Measurements from ENCODE around the gene IDE. TPM values are rescaled to one million over a fixed set of nuclear protein-coding genes. Genes with fewer than 3 reads are reported as not detected.
A peak's percentile ranks its signal among the peaks of the same experiment; 100 is the strongest.
"Not testable (repeated sequence)": the region's sequence is repeated elsewhere in the genome, so short reads cannot be mapped to it uniquely, and the experiment has no call there.

The IDE gene
- total and polyA plus RNA-seq, 9 of the 15 experiments (the other 6 are each of a cell fraction or from before 2014, with no cell fraction given): 10.2 to 50.6 (median 33.2) TPM

DNA sequence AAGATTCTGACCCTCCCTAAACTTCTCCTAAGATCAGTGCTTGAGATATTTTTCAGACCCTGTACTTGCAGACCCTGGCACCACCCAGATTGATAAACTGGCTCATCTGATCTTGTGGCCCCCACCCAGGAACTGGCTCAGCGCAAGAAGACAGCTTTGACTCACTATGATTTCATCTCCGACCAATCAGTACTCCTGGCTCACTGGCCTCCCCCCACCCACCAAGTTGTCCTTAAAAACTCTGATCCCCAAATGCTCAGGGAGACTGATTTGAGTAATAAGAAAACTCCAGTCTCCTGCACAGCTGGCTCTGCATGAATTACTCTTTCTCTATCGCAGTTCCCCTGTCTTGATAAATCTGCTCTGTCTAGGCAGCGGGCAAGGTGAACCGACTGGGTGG, 171.7 kb downstream of the IDE start:
- ChIA-PET CTCF (ENCODE audit: low intra/inter-chr PET ratio) (interaction anchor here (0.6 to 0.7 kb wide), 2 partner anchors 231 to 249 kb away, joined by 3 to 4 read pairs; no protein-coding TSS in a partner anchor), POLR2A (interaction anchor here (0.6 to 1.0 kb wide), 4 partner anchors 12 to 354 kb away, joined by 3 read pairs; no protein-coding TSS in a partner anchor)
- Histone ChIP-seq H3K27ac (ENCODE audit: extremely low read depth, low read depth, low read length) (peak overlapping the region; percentile 63; the same call in 1 of the 3 replicates), H3K4me2 (ENCODE audit: insufficient read depth, low read length) (peak overlapping the region; percentile 49), H2AFZ (ENCODE audit: low read depth, low read length) (peak overlapping the region; percentile 59; the same call in 1 of the 2 replicates)
- H3K27me3 ChIP-seq (ENCODE audit: control insufficient read depth in 2 of 2, insufficient read depth in 2 of 2, low read length in 2 of 2); FAIRE-seq; H3K9ac ChIP-seq (ENCODE audit: insufficient read depth in 1 of 2, low read depth in 2 of 2, low read length in 2 of 2); H3K79me2 ChIP-seq (ENCODE audit: control insufficient read depth, insufficient read depth, low read length); H3K4me3 ChIP-seq; H3K9me3 ChIP-seq (replicated peaks; ENCODE audit: control insufficient read depth, insufficient read depth, low read depth, low read length); H3K9me1 ChIP-seq (ENCODE audit: control insufficient read depth, insufficient read depth, low read length); BruUV-seq (replicated peaks); H4K20me1 ChIP-seq (replicated peaks; ENCODE audit: control insufficient read depth, insufficient read depth, low read length); in situ Hi-C loops (cut with MboI); H3K36me3 ChIP-seq (ENCODE audit: control insufficient read depth, insufficient read depth, low read length); H3K4me1 ChIP-seq (replicated peaks in 1 of 2; ENCODE audit: control insufficient read depth in 2 of 2, insufficient read depth in 2 of 2, low read length in 2 of 2); intact Hi-C loops (cut with micrococcal nuclease); TF ChIP-seq JUN (CRISPR knock-in tag; IDR thresholded peaks at IDR 0.05; ENCODE audit: borderline replicate concordance); JUND (IDR thresholded peaks at IDR 0.05; ENCODE audit: borderline replicate concordance, low read depth, low read length): not testable (repeated sequence)
- WGBS (ENCODE audit: insufficient coverage, low coverage, missing lambda C conversion rate): 4% methylated on average over 5 of the region's 5 CpGs
- DNase-seq (ENCODE audit: extremely low read depth in 1 of 4, low spot score in 3 of 4) (peak in 1 of 4 experiments; percentile 32), ATAC-seq (peak; percentile 44)
- peak; percentile 11 to 34; a peak in 1 of 4 replicates for TF ChIP-seq NRF1 (conservative IDR thresholded peaks at IDR 0.05 in 1 of 2, IDR thresholded peaks at IDR 0.05 in 1 of 2)
- TF ChIP-seq FOSL1 (tag; conservative IDR thresholded peaks at IDR 0.05): peak; percentile 67
- TF ChIP-seq JUN (IDR thresholded peaks at IDR 0.05; ENCODE audit: borderline replicate concordance, low read depth, low read length): peak; percentile 12; the same call in 1 of the 2 replicates
- 0 out of 2 replicates have a peak, but pooled peaks have one; percentile 22 for TF ChIP-seq DPF2 (IDR thresholded peaks at IDR 0.05)
- TF ChIP-seq SMARCE1 (IDR thresholded peaks at IDR 0.05): peak; percentile 31; the same call in 1 of the 2 replicates
- TF ChIP-seq, protein P1, sequence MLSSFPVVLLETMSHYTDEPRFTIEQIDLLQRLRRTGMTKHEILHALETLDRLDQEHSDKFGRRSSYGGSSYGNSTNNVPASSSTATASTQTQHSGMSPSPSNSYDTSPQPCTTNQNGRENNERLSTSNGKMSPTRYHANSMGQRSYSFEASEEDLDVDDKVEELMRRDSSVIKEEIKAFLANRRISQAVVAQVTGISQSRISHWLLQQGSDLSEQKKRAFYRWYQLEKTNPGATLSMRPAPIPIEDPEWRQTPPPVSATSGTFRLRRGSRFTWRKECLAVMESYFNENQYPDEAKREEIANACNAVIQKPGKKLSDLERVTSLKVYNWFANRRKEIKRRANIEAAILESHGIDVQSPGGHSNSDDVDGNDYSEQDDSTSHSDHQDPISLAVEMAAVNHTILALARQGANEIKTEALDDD (IDR thresholded peaks at IDR 0.05): 0 out of 2 replicates have a peak, but pooled peaks have one; percentile 37
- peak; percentile 60 for TF ChIP-seq ATF7 (IDR thresholded peaks at IDR 0.05)
- TF ChIP-seq PHF8 (IDR thresholded peaks at IDR 0.05; ENCODE audit: borderline replicate concordance, low read length): peak; percentile 17; the same call in 1 of the 2 replicates
- TF ChIP-seq JUND (tag; IDR thresholded peaks at IDR 0.05; ENCODE audit: borderline replicate concordance, low read depth, low read length): peak; percentile 39; the same call in 1 of the 3 replicates
- TF ChIP-seq, protein P2, sequence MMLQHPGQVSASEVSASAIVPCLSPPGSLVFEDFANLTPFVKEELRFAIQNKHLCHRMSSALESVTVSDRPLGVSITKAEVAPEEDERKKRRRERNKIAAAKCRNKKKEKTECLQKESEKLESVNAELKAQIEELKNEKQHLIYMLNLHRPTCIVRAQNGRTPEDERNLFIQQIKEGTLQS (IDR thresholded peaks at IDR 0.05): peak; percentile 16; the same call in 1 of the 2 replicates
- TF ChIP-seq, protein P2 (CRISPR knock-in tag; conservative IDR thresholded peaks at IDR 0.05): not testable (repeated sequence)

All from K562 (cell line).